WTC11 (cell line): ENCODE measurements around the gene TP53I3. TPM values are rescaled to one million over a fixed set of nuclear protein-coding genes. Genes with fewer than 3 reads are reported as not detected.
"Not testable (repeated sequence)": the region's sequence is repeated elsewhere in the genome, so short reads cannot be mapped to it uniquely, and the experiment has no call there.

Experiments
- ATAC-seq: fragments of 200-7000 bp; cut with Tn5 transposase; 2 replicates; pipeline ENCODE4 v1.10.0; 2021; ENCODE audit warnings: mild to moderate bottlenecking, moderate library complexity
- CTCF ChIA-PET: fragments of 300-600 bp; sonication (Branson Sonifier 250); formaldehyde crosslinking; loops from one replicate; lab custom pipeline; 2021; ENCODE audit warnings: antibody characterized with exemption; lab: Charles Lee
- POLR2A ChIA-PET: fragments of 350-600 bp; sonication (Branson Sonifier 250); formaldehyde crosslinking; loops from one replicate; lab custom pipeline; 2021; ENCODE audit warnings: antibody characterized with exemption; lab: Charles Lee
- DNase-seq: peaks from one replicate; pipeline ENCODE4 v3.0.0; 2021; ENCODE audit warnings: low spot score
- H3K27ac Mint-ChIP-seq: 2 replicates; pipeline ENCODE4 v1.8.0; 2021; ENCODE audit warnings: mixed read lengths
- H3K27me3 Mint-ChIP-seq: 2 replicates; pipeline ENCODE4 v1.8.0; 2021; ENCODE audit warnings: low read depth, mild to moderate bottlenecking, moderate library complexity, mixed read lengths
- H3K36me3 Mint-ChIP-seq: 2 replicates; pipeline ENCODE4 v1.8.0; 2021; ENCODE audit warnings: mixed read lengths
- H3K4me1 Mint-ChIP-seq: 2 replicates; pipeline ENCODE4 v1.8.0; 2022; ENCODE audit warnings: mixed read lengths
- H3K4me3 Mint-ChIP-seq: 2 replicates; pipeline ENCODE4 v1.8.0; 2021; ENCODE audit warnings: mild to moderate bottlenecking, moderate library complexity, mixed read lengths
- H3K9me3 Mint-ChIP-seq: 2 replicates; pipeline ENCODE4 v1.8.0; 2021; ENCODE audit warnings: mixed read lengths
- ERG ChIP-seq: fragments of 250-450 bp; sonication (Bioruptor Pico); IDR thresholded peaks from 2 replicates; pipeline ENCODE4 v1.8.0; 2021; ENCODE audit warnings: mild to moderate bottlenecking
- FOXP4 ChIP-seq: sonication (generic); formaldehyde crosslinking; IDR thresholded peaks from 2 replicates; pipeline ENCODE4 v1.8.0; 2022; ENCODE audit warnings: mild to moderate bottlenecking, missing genetic modification reagents
- GTF2I ChIP-seq: fragments of 250-450 bp; sonication (Bioruptor Pico); conservative IDR thresholded peaks from 2 replicates; pipeline ENCODE4 v1.4.0; 2021; ENCODE audit warnings: mild to moderate bottlenecking
- JAZF1 ChIP-seq: fragments of 250-450 bp; sonication (Bioruptor Pico); IDR thresholded peaks from 2 replicates; pipeline ENCODE4 v1.9.0; 2021; ENCODE audit warnings: moderate library complexity, mild to moderate bottlenecking, inconsistent platforms
- OVOL2 ChIP-seq: fragments of 250-450 bp; sonication (Bioruptor Pico); IDR thresholded peaks from 2 replicates; pipeline ENCODE4 v1.9.0; 2021; ENCODE audit warnings: mild to moderate bottlenecking, borderline replicate concordance
- TP53 ChIP-seq: sonication (generic); formaldehyde crosslinking; IDR thresholded peaks from 2 replicates; pipeline ENCODE4 v1.8.1; 2023; ENCODE audit warnings: mild to moderate bottlenecking, missing genetic modification reagents
- USF1 ChIP-seq: sonication (generic); formaldehyde crosslinking; IDR thresholded peaks from 2 replicates; pipeline ENCODE4 v1.8.0; 2022; ENCODE audit warnings: mild to moderate bottlenecking, missing genetic modification reagents
- ZNF121 ChIP-seq: sonication (generic); formaldehyde crosslinking; IDR thresholded peaks from 2 replicates; pipeline ENCODE4 v1.8.0; 2023; ENCODE audit warnings: missing genetic modification reagents
- ZNF219 ChIP-seq: sonication (generic); formaldehyde crosslinking; IDR thresholded peaks from 2 replicates; pipeline ENCODE4 v1.8.0; 2023; ENCODE audit warnings: missing genetic modification reagents, mild to moderate bottlenecking, borderline replicate concordance
- ZNF317 ChIP-seq: sonication (generic); formaldehyde crosslinking; IDR thresholded peaks from 2 replicates; pipeline ENCODE4 v1.8.1; 2023; ENCODE audit warnings: low read depth, mild to moderate bottlenecking, moderate library complexity, missing genetic modification reagents, borderline replicate concordance
- total RNA-seq: library from RNA; stranded (reverse); gene quantifications from 3 replicates; pipeline ENCODE4 v1.2.3, GENCODE V29; 2021

The TP53I3 gene
- total RNA-seq, 1 experiment from 2014 or later, result 32.9 TPM

GRCh38 chr2:24045511-24046508, 38.8 kb downstream of the TP53I3 start:
- 0 out of 2 replicates have a peak, but pooled peaks cover 3% of the 10 kb centered on the region for H3K36me3 Mint-ChIP-seq
- POLR2A ChIA-PET, result interaction anchor here (1.8 kb wide), 1 partner anchor 119 kb away, joined by 19 read pairs; the partner anchor contains the start of gene ATAD2B
- CTCF ChIA-PET, result interaction anchor here (0.6 to 1.1 kb wide), 2 partner anchors 104 to 119 kb away, joined by 3 to 5 read pairs; partner anchors contain the start of gene ATAD2B

GRCh38 chr2:24043133-24043532, 41.5 kb downstream of the TP53I3 start:
- POLR2A ChIA-PET, result not testable (repeated sequence)

More at GRCh38 chr2:24045511-24046508, 38.8 kb downstream of the TP53I3 start:
- DNase-seq (no peak), ATAC-seq (no peak)
- H3K27me3 Mint-ChIP-seq, result no peaks in the 10 kb centered on the region
- TF ChIP-seq ERG (CRISPR knock-in tag), result no peak
- no peak for TF ChIP-seq USF1 (CRISPR knock-in tag)
- no peak for TF ChIP-seq TP53 (CRISPR knock-in tag)
- no peak for TF ChIP-seq JAZF1 (CRISPR knock-in tag)
- no peak for TF ChIP-seq OVOL2 (CRISPR knock-in tag)
- no peak for TF ChIP-seq ZNF317 (CRISPR knock-in tag)
- no peak for TF ChIP-seq ZNF219 (CRISPR knock-in tag)
- peak overlapping the region; percentile 97 for H3K4me3 Mint-ChIP-seq
- H3K9me3 Mint-ChIP-seq, result no peaks in the 10 kb centered on the region
- peaks cover 26% of the 10 kb centered on the region for H3K4me1 Mint-ChIP-seq
- 0 out of 2 replicates have a peak overlapping the region, but pooled peaks have one; percentile 17 for H3K27ac Mint-ChIP-seq

GRCh38 chr2:24040511-24040910, 44.1 kb downstream of the TP53I3 start:
- ATAC-seq, result no peak
- no peak overlapping the region for H3K27ac Mint-ChIP-seq
- DNase-seq, result no peak

More at GRCh38 chr2:24043133-24043532, 41.5 kb downstream of the TP53I3 start:
- peak; percentile 85 for TF ChIP-seq ZNF121 (CRISPR knock-in tag)
- H3K4me1 Mint-ChIP-seq, result peaks cover 23% of the 10 kb centered on the region
- H3K36me3 Mint-ChIP-seq, result peaks cover 16% of the 10 kb centered on the region
- H3K27ac Mint-ChIP-seq, result peak overlapping the region; percentile 26; the same call in 1 of the 2 replicates
- CTCF ChIA-PET, DNase-seq, H3K4me3 Mint-ChIP-seq, H3K9me3 Mint-ChIP-seq, ATAC-seq, H3K27me3 Mint-ChIP-seq: not testable (repeated sequence)

More at GRCh38 chr2:24040511-24040910, 44.1 kb downstream of the TP53I3 start:
- ChIA-PET POLR2A (no interaction called here), CTCF (interaction anchor here (1.8 kb wide), 2 partner anchors 14 to 43 kb away, joined by 5 to 7 read pairs; partner anchors contain the start of gene TP53I3)
- H3K36me3 Mint-ChIP-seq, result peaks cover 31% of the 10 kb centered on the region
- no peak overlapping the region for H3K4me3 Mint-ChIP-seq
- H3K27me3 Mint-ChIP-seq, result no peaks in the 10 kb centered on the region
- TF ChIP-seq GTF2I (CRISPR knock-in tag) (no peak), JAZF1 (CRISPR knock-in tag) (no peak), FOXP4 (CRISPR knock-in tag) (no peak)
- no peaks in the 10 kb centered on the region for H3K9me3 Mint-ChIP-seq
- peaks cover 4% of the 10 kb centered on the region for H3K4me1 Mint-ChIP-seq
